Activated CD8-positive, alpha-beta memory T cell treated with anti-CD3 and anti-CD28 coated beads, Interleukin-2, amount 50 U/mL, for 1 hour (primary cell): ENCODE results near the gene BTG1.

Source experiments
- DNase-seq: peaks from one replicate; pipeline ENCODE4 v3.0.0-alpha.2; 2020; ENCODE audit errors: extremely low read depth

The BTG1 gene, protein sequence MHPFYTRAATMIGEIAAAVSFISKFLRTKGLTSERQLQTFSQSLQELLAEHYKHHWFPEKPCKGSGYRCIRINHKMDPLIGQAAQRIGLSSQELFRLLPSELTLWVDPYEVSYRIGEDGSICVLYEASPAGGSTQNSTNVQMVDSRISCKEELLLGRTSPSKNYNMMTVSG

DNA sequence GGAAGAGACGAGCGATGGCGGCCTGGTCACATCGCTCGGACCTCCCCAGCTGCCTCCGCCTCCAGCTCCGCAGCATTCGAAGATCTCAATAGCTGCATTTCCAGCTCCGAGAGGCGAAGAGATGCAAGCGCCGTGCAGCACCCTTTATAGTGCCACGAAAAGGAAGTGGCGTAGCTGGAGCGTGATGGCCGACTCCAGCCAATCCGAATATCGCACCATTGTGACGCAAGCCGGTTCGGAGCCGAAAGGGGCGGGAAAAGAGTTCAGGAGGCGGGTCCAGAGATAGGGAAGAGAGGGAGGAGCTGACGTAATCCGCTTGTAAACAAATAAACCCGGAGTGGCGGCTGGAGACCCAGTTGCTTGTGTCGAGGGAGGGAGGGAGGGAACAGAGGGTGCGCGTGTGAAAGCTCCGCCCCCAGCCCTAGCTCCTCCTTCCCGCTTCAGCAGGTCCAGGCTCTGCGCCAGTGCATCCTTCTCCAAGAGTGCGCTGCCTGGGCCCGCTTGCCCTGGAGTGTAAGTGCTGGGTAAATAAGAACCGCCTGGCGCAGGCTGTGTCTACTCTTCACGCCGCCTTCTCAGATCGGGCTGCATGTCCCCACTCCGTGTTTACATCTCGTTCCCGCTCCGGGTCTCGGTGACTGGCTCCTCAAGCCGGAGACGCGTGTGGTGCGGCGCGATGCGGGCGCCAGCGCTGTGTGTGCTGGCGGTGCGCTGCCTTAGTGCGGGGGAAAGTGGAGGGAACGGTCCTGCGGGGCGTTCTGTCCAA, at the start of gene BTG1:
Gene BTG1 (minus strand): TSS at position 116 of the 766 bp plus-strand sequence. CDS start 311 bp downstream, outside the sequence.
- DNase-seq = peak; percentile 99

DNA sequence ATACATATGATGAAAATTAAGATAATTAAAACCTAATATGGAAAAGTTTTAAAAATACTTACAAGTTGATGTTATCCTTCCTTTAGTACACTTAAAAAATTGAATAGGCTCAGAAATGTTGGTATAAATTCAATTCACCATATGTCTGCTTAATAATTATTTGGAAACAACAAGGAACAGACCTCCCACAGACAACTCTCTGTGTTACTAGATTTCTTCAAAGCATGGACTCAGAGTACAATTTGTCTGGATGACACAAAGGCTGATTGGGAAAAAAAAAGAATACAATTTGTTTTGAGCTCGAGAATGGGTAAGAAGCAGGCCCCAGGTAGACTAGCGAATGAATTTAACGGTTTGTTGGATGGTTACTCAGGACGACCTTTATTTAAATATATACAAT, 48.9 kb upstream of the BTG1 start:
- DNase-seq = no peak

DNA sequence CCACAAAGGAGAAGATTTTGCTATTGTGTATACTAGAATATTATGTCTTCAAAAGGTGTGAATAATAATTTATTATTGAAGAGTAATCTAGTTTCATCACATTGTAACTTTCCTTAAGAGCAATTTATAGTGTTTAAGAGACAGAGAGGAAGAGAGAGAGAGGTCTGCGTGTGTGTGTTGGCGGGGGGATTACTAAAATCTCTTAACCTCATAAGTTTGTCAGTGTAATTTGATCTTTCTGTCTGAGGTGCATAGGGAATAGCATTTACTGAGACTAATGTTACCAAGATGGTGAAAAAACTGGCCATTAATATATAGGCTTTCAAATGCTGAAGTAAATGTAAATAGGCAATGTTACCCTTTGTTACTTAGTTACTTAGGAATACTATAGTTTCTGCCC, 48.2 kb upstream of the BTG1 start:
- DNase-seq = no peak

DNA sequence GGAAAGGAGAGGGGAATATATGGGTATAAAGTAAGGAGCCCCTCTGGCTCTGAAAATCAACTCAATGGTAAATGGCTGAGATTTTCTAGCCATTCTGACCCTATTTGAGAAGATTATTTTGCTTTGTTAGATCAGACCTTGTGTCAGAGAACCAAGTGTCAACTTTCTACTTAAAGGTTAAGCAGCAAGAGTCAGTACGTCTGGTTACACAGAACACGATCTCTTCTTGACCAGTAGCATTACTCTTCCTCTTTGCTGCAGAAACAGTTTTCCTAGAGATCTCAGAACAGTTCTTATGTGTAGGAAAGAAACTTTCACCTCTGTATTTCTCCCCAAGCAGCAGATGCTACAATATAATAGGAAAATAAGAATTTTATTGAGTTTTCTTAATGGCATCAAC, 47.4 kb upstream of the BTG1 start:
- DNase-seq = no peak

DNA sequence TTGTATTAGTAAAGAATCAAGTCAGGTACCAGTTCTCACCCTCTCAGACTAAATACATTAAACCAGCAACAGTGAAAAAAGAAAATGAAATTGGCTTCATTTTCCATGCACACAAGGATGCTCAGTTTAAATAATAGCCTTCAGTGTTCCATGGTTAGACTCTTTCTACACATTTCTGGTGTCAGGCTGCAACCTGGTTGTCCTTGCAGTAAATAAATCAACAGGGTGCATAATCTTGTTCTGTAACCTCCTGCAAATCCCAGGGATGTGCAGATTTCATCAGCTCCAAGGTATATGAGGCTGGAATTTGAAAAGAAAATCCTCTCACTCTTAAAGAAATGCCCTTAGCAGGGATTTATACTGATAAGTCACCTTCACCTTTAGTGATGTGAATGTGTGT, 46.7 kb upstream of the BTG1 start:
- DNase-seq = no peak

DNA sequence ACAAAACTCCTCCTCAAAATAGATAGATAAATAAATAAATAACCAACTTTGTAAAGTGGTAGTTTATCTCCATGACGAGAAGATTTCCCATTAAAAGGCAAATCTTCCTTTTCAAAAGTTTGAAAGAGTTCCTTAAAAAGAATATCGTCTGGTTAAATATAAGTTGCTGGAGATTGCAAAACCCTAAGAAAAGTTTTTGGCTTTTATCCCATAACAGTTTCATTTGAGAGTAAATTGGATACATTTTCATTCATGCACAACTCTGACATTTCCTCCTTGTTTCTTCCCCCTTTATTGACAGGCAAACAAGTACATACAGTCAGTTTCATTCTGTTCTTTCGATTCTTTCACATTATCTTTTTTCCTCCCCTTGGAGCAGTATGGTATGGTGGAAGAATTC, 45.4 kb upstream of the BTG1 start:
- no peak for DNase-seq

DNA sequence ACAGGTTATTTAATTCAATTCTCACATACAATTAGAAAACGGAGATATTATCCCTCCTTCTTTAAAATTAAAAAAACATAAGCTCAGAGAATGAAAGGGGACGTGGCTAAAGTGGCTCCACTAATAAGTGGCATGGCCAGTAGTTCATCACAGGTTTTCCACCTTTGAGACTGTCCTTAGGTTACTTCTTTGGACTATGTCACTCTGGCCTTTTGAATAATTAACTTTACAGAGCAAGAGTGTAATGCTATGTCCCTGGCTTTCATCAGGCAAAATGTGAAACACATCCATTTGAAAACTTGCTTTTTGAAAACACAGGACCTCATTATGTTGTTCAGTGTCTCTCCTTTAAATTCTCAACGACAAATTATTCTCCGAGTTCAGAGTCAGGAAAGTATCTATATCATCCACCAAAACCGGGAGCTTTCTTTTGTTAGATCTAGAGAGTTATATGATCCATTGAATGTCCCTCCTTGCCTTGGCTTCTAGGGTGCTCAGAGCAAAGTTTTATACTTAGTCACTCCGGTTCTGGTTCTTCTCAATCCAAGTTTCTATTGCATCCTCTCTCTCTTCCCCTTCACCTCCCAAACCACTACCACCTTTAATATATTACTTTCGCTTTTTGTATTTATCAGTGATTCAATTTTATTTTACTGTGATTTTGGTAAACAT, 43.0 kb upstream of the BTG1 start:
- DNase-seq = no peak

DNA sequence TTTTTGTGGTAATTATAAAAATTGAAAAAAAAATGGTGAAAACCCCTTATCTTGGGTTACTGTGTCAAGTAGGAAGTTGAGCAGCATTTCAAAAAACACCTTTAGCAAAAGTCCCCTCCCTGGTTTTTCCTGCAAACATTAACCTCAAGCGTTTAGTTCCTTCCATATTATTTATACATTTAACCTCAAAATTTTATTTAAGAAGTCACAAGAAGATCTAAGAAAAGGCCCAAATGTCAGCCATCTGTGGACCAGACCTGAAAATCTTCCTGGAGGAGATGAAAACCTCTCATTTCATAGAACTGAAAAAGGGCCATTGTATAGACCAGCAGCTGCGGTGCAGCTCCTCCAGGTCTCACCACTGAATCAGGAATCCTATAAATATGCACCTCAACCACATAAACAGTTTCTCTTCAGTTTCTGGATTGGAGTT, 40.4 kb upstream of the BTG1 start:
- no peak for DNase-seq

DNA sequence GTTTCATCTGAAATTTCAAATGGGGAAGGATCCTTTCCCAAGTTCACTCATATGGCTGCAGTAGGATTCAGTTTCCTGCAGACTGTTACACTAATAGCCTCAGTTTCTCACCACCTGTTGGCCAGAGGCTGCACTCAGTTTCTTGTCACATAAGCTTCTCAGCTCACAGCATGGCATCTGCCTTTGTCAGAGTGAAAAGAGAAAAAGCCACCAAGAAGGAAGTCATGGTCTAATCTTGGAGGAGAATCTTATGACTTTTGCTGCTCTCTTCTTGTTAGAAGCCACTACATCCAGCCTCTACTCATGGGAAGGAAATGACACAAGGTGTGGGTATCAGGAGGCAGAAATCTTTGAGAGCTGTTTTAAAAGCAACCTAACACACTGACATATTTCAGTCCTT, 39.4 kb upstream of the BTG1 start:
- DNase-seq = no peak

DNA sequence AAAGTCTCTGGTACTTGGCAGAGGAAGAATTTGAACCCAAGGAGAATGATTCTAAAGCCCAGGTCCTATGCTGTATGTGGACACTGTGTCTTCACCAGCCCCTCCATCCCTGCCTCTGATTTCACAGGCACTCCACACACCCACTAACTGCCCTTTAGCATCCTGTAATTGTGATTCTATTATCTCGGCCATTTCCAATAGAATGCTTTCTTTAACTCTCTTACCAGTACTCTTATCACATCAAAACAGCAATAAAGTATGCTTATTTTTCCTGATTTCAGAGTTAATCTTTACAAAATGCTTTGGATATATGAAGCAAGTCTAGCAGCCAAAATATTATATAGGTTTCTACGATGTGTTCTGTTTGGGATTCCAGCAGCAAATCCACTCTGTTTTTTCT, 37.9 kb upstream of the BTG1 start:
- DNase-seq = no peak

DNA sequence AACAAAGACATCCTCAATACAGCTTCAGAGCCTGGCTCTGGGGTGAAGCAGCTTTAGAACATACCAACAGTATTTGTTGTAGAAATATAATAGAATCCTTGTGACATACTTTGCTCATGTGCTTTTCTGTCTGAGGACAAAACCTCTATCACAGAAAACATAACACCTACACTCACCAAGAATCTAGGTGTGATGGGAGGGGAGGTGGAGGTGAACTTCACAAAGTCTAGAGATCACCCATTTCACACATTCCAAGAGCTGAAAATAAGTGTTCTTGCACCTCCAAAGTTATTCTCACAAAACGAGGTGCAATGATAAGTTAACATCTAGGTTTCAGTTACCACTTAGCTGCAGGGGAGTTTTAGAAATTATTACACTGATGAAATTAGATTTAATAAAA, 32.7 kb upstream of the BTG1 start:
- DNase-seq = no peak

DNA sequence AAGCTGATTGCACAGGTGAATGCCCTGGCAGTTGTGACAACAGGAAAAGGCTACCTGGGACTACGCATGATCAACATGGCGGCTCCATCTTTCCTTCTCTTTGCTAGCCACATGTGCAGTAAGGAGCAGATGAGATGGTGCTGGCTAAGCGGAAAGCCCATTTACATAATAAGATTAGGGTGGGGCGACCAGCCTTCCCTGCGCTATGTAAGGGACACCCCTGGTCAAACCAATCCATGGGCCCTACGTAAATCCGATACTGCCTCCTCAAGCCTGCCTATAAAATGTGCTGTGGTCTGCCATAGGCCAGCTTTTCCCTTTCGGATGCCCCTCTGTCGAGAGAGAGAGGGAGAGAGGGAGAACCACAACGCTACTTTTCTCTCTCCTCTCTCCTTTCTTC, 31.0 kb upstream of the BTG1 start:
- DNase-seq = no peak

DNA sequence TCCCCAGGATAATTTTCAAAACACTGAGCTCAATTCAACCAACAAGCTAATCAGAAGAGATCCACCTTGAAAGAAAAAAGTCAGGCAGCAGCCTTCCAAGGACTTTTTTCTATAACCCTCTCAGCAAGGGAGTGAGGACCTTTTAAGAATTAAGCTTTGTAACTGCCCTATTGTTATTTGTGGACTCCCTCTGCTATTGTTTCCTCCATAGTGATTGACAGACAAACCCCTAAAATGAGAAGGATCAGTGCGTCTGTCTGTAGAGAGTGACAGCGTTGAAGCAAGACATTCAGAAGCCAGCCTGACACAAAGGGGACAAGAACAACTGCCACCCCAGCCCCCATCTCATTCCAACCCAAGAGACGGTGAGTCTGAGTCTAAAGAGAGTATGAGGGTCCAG, 30.3 kb upstream of the BTG1 start:
- DNase-seq = no peak

DNA sequence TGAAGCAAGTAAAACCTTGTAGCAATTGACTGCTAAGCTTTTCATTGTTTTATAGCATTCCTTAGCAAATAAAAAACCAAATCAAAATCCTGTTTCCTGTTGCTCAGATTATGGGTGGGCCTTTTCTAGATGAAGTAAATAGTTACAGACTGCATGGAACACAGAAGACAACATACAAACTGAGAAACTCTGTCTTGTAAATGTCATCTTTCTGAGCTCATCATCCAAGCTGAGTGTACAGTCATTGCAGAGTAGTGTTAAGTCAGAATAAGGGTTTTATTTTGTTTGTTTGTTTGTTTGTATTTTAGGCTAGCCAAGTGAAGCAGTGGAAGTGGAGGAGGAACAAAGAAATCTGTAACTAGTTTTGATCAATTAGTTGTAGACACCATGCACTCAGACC, 24.4 kb upstream of the BTG1 start:
- no peak for DNase-seq

DNA sequence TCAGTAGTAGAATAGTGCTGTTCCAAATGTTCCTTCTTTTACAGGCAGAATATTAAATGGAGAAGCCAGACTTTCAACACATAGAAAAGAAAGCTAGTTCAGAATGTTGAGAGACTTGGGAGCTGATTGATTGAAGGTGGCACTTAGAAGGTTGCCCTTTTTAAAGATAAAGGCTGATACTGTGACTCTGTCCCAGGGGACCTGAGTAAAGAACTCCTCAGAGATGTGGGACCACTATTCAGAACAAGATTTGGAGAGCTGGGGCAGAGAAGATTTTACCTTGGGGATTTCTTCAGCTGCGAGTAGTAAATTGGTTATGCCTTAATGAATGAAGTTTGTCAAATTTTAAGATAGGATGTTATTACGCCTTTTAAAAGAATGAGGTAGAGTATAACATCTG, 21.4 kb upstream of the BTG1 start:
- DNase-seq = no peak

DNA sequence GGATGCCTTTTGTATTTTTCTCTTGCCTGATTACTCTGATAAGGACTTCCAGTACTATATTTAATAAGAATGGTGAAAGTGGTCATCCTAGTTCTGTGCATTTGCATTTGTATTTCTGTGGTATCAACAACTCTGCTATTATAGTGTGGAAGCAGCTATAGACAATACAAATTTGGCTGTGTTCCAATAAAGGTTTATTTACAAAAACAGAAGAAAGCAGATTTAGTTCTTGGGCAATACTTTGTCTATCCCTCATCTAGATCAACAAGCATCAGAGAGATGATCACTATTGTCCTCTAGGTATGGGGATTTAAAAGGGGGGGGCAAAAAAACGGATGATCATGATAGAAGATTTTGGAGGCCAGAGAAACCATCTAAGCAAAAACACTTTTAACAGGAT, 19.1 kb upstream of the BTG1 start:
- no peak for DNase-seq

DNA sequence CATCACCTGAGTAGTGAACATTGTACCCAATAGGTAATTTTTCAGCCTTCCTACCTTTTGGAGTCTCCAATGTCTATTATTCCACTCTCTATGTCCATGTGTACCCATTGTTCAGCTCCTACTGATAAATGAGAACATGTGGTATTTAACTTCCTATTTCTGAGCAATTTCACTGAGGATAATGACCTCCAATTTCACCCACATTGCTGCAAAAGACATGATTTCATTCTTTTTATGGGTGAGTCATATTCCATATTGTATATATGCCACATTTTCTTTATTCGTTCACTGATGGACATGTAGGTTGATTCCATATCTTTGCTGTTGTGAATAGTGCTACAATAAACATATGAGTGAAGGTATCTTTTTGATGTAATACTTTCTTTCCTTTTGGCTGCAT, 16.4 kb upstream of the BTG1 start:
- no peak for DNase-seq

DNA sequence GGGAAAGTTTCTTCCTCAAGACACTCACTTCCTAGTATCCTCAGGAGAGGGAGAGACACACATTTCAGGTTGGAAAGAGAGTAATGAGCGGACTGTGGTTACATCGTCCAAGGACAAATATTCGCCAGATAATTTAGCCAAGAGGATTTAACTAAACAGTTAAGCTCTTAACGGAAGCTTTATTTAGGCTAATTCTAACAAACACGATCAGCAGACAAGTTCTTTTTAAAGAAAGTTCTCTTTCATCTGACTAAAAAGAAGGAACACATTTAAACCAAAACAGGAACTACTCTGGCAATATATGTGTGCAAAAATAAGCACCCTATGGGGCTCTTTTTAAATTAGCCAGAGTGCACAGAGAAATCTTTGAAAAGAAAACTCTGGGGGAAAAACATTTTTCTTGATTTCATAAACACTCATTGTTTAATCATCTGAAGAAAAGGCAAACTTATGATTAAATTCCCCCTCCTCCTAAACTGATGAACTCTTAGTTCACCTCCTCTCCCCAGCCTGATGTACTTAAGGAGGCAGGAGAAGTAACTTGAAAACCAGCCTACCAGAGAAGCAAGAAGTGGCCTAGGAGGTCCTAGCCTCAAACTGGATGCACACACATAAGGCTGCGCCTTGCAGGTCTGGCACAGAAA, 13.3 kb upstream of the BTG1 start:
- no peak for DNase-seq

DNA sequence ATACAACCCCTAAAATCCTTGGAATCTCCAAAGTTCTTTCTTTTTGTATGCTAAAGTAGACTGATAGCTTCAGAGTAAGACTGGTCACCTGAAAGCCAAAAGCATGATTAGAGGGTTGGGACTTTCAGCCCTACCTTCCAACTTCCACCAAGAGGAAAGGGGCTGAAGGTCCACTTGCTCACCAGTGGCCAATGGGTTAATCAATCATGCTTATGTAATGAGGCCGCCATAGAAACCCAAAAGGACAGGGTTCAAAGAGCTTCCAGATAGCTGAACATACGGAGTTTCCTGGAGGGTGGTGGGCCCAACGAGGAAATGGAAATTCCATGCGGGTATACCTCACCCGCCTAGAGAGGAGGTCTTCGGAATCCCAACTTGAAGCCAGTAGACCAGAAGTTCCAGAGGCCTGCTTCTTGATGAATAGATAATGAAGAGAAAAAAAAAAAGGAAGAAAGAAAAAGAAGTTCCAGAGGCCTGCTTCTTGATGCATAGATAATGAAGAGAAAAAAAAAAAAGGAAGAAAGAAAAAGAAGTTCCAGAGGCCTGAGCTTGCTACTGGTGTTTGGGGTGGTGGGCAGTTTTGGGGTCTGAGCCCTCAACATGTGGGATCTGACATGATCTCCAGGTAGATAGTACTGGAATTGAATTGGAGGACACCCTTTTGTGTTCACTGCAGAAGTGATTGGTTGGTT, 11.2 kb upstream of the BTG1 start:
- DNase-seq = no peak

DNA sequence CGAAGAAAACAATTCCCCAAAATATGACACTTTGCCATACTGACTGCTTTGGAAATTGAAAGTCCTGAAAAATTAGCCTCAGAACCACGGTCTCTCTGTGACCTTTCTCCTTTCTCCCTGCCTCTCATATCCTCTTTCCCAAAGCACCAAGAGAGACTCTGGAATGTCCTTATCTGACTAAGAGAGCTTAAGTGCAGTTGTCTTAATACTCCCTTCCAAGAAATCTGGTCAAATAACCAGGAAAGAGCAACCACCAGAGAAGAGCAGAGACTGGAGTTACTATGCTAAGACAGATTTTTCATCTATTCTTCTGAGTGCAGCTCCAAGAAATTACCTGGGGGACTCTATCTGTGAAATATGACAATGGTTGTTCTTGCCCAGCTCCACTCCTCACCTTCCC, 10.5 kb upstream of the BTG1 start:
- DNase-seq = no peak

DNA sequence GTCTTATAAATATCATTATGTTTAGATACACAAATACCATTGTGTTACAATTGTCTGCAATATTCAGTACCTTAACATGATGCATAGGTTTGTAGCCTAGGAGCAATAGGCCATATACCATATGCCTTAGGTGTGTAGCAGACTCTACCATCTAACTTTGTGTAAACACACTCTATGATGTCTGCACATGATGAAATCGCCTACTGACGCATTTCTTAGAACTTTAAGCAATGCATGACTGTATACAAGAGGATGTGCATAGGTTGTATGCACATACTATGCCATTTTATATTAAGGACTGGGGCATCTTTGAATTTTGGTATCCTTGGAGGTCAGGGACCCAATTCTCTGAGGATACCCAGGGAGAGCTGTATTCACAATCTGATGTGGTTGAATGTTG, 10.1 kb upstream of the BTG1 start:
- DNase-seq = no peak

DNA sequence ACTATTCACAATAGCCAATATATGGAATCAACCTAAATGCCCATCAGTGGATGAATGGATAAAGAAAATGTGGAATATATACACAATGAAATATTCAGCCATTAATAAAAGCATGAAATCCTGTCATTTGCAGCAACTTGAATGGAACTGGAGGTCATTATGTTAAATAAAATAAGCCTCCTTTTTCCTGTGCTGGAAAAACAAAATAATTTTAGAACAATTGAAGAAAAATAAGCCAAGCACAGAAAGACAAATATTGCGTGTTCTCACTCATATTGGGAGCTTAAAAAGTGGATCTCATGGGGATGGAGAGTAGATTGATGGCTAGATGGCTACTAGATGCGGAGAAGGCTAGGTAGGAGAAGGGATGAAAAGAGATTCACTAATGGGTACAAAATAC, 6.3 kb upstream of the BTG1 start:
- no peak for DNase-seq
